Activated T-cell treated with anti-CD3 and anti-CD28 coated beads for 48 hours (primary cell): ENCODE data around the gene CCDC187.
"Not testable (repeated sequence)": the region's sequence is repeated elsewhere in the genome, so short reads cannot be mapped to it uniquely, and the experiment has no call there.

Source experiments
- DNase-seq: peaks from one replicate; pipeline ENCODE4 v3.0.0-alpha.2; 2020; ENCODE audit warnings: low read depth

CCDC187 gene

GRCh38 chr9:136303825-136304416 is at the start of gene CCDC187:
CCDC187 (minus strand) TSS chr9:136304094; CDS start chr9:136303830, 264 bp downstream.
- no peak for DNase-seq

GRCh38 chr9:136353088-136353487 is 49.2 kb upstream of the CCDC187 start:
- no peak for DNase-seq

- DNase-seq, result no peak
Observed at GRCh38 chr9:136352682-136353081, 48.8 kb upstream of the CCDC187 start.

- not testable (repeated sequence) for DNase-seq
Observed at GRCh38 chr9:136351868-136352267, 48.0 kb upstream of the CCDC187 start.

GRCh38 chr9:136351252-136351800 is 47.4 kb upstream of the CCDC187 start:
- DNase-seq, result no peak

DNA sequence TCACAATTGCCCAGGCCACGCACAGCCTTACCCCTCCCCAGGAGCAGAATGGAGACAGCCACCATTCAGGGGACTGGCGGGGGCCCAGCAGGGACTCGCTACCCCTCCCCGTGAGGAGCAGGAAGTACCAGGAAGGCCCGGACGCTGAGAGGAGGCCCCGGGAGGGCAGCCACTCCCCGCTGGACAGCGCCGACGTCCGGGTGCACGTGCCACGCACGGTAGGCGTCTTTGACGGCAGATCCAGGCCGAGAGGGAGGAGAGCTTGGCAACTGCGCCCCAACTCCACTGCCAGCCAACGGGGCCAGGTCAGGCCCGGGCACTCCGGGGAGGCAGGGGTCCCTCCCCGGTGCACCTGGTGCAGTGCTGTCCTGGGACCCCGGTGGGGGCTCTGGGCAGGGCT is 45.7 kb upstream of the CCDC187 start:
- no peak for DNase-seq

- DNase-seq, result no peak
Observed at GRCh38 chr9:136348691-136349090, 44.8 kb upstream of the CCDC187 start.

- DNase-seq, result no peak
Observed at GRCh38 chr9:136347472-136348256, 43.8 kb upstream of the CCDC187 start.

- DNase-seq, result no peak
Observed at GRCh38 chr9:136346927-136347465, 43.1 kb upstream of the CCDC187 start.

GRCh38 chr9:136346157-136346481 is 42.2 kb upstream of the CCDC187 start:
- no peak for DNase-seq

GRCh38 chr9:136345281-136346156 is 41.6 kb upstream of the CCDC187 start:
- DNase-seq, result no peak

DNA sequence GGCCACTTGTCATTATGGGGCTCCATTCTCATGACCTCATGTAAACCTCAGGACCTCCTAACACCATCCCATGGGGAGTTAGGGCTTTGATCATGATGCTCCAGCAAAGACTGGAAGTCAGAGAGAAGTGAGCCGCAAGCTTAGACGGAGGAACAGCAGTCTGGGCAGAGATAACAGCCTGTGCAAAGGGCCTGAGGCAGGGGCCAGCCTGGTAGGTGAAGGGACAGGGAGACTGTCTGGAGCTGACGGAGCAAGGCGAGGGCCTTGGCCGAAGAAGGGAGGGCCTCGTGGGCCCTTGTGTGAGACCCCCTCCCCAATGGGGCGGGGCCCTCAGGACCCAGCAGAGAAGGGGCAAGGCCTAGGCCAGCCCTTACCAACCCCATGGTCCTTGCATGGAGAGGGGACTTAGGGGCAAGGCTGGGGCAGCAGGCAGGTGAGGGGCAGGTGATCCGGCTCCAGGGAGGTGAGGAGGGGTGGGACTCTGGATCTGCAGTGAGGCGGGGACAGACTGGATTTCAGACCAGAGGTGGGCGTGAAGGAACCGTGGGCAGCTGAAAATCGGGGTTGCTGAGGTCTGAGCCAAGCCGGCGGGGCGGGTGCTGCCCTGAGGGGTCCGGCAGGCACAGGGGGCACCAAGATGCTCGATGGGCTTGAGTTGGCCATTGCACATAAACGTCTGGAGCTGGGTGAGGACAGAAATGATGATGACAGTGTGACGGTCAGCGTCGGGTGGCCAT is 40.8 kb upstream of the CCDC187 start:
- no peak for DNase-seq

DNA sequence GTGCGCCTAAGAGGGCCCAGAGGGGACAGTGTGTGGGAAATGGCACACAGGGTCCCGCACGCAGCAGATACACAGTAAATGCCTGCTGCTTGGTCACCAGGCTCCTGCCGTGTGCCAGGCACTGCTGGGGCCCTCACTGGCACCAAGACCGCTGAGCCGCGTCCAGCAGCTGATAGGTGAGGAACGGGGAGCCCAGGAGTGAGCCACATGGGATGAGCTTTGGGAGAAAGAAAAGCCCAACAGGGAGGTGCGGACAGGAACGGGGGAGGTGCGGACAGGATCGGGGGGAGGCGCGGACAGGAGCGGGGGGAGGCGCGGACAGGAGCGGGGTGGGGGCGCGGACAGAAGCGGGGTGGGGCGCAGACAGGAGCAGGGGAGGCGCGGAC is 40.0 kb upstream of the CCDC187 start:
- DNase-seq, result no peak

GRCh38 chr9:136343121-136343883 is 39.4 kb upstream of the CCDC187 start:
- DNase-seq, result no peak

GRCh38 chr9:136342181-136343120 is 38.6 kb upstream of the CCDC187 start:
- DNase-seq, result peak; percentile 73

- DNase-seq, result no peak
Observed at GRCh38 chr9:136341769-136342168, 37.9 kb upstream of the CCDC187 start.

GRCh38 chr9:136341042-136341655 is 37.3 kb upstream of the CCDC187 start:
- DNase-seq, result no peak

DNA sequence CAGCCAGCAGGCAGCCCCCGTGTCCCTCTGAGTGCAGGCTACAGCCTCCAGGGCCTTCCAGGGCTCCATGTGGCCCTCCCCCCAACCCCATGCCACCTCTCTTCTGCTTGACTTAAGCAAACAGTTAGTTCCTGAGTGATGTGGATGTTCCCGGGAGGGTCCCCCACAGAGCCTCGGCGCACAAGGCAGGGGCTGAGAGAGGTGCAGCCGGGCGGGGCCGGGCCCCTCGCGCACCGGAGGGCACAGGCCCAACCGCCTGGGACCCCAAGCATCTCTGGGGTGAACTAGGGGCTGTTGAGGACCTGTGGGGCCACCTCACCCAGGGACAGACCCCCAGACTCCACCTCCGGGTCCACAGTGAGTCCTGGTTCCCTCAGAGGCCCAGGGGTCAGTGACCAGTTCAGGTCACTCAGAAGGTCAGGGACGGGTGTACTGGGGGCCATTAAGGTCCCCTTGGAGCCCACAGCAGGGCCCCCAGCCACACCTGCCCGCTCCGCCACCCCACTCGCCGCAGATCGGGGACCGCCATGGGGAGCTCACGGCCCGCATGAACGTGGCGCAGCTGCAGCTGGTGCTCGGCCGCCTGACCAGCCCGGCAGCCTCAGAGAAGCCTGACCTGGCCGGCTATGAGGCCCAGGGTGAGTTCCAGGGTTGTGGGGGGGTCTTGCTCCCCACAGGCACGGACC is 36.6 kb upstream of the CCDC187 start:
- DNase-seq, result no peak

DNA sequence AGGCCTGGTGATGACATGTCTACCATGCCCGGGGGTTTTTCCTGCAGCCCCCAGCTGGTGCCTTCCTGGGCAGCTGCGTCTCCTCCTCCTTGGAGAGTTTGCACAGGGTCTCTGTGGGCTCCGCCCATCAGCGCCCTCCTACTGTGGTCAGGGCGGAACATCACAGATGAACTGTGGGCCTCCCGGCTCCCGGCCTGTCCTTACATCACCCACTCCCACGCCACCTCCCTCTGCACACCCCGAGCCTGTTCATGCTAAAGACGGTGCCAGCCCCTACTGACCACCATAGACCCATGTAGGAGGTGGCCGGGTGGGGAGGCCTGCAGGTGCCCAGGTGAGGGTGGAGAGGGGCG is 36.0 kb upstream of the CCDC187 start:
- no peak for DNase-seq
